IPS DF 19.7 (cell line): Measurements from ENCODE around the gene TOB1.

Experiments
- DNase-seq: peaks from one replicate; pipeline ENCODE4 v3.0.0-alpha.2; 2013; ENCODE audit warnings: low read depth, low spot score

TOB1 gene

GRCh38 chr17:50866261-50866949 lies at the start of gene TOB1:
Gene TOB1 (minus strand): TSS chr17:50866354. CDS start chr17:50864017, 2,337 bp downstream.
- DNase-seq, result peak; percentile 83

GRCh38 chr17:50914505-50915063 lies 48.4 kb upstream of the TOB1 start:
- DNase-seq, result no peak

GRCh38 chr17:50913120-50913519 lies 47.0 kb upstream of the TOB1 start:
- DNase-seq, result no peak

GRCh38 chr17:50911890-50912289 lies 45.7 kb upstream of the TOB1 start:
- DNase-seq, result no peak

GRCh38 chr17:50911450-50911849 lies 45.3 kb upstream of the TOB1 start:
- no peak for DNase-seq

GRCh38 chr17:50909765-50910605 lies 43.8 kb upstream of the TOB1 start:
- DNase-seq, result no peak

- no peak for DNase-seq
Measured at GRCh38 chr17:50908860-50909764, 43.0 kb upstream of the TOB1 start.

- no peak for DNase-seq
Measured at GRCh38 chr17:50908140-50908859, 42.1 kb upstream of the TOB1 start.

- no peak for DNase-seq
Measured at GRCh38 chr17:50906443-50906842, 40.3 kb upstream of the TOB1 start.

GRCh38 chr17:50905460-50905803 lies 39.3 kb upstream of the TOB1 start:
- DNase-seq, result no peak

- no peak for DNase-seq
Measured at GRCh38 chr17:50904518-50905459, 38.6 kb upstream of the TOB1 start.

- DNase-seq, result no peak
Measured at GRCh38 chr17:50903604-50904517, 37.7 kb upstream of the TOB1 start.

GRCh38 chr17:50902372-50903353 lies 36.5 kb upstream of the TOB1 start:
- DNase-seq, result no peak

- no peak for DNase-seq
Measured at GRCh38 chr17:50900383-50900892, 34.3 kb upstream of the TOB1 start.

GRCh38 chr17:50899559-50900319 lies 33.6 kb upstream of the TOB1 start:
- DNase-seq, result no peak

GRCh38 chr17:50899005-50899460 lies 32.9 kb upstream of the TOB1 start:
- no peak for DNase-seq
